HG03565 (cell line): Measurements from ENCODE around the gene HS2ST1.
"Not testable (repeated sequence)": the region's sequence is repeated elsewhere in the genome, so short reads cannot be mapped to it uniquely, and the experiment has no call there.

ENCODE experiments used
- ATAC-seq: cut with Tn5 transposase; IDR thresholded peaks from one replicate; pipeline ENCODE4 v1.9.1; 2021; ENCODE audit warnings: mild to moderate bottlenecking, moderate library complexity; ENCODE audit not compliant: unreplicated experiment

The HS2ST1 gene

DNA sequence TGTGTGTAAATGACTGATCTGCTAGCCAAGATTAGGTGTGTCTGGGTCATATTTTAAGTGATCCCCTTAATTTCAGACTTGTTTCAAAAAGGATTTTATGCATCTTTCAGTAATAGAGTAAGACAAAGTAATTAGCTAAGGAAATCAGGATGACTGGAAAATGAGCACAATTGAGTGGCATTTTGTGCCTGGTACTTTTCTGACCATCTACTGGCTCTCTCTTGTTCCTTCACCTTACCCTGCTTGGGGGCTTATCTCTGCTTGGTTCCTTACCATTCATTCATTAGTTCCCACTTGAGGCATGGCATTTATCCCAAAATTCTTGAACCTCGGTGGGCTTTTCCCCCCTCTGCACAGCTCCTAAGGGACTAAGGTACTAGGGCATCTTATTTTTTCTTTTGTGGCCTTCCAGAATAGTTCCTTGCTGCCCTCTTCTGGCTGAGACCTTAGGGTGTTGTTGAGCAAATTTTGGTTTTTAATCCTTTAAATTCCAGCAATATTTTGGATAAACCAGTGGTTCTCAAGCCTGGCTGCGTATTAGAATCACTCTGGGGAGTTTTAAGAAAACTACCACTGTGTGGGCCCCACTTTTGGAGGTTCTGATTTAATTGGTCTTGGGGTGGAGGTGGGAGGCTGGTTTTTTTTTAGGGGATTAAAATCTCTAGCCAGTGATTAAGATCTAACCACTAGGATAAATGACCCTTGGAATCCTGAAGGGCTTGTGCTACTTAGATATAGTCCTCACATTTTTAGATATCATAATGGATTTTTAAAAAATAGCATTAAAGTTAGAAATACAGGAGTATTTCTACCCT lies 50.8 kb downstream of the HS2ST1 start:
- ATAC-seq: no peak

DNA sequence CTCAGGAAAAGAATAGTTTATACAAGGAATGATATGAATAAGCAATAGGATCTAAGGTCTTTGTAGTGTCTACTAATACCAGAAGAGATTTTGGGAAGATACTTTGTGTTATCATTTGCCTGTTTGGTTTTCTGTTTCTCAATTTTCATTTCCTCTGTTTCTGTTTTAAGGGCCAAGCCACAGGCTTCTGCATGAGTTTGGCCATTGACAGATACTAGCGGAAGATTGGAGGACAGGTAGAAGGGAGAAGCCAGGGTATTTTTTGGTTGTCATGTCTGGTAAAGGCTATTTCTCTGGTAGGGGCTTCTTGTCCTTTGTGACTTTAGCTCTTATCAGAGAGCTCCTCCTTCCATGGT lies 51.4 kb downstream of the HS2ST1 start:
- no peak for ATAC-seq

DNA sequence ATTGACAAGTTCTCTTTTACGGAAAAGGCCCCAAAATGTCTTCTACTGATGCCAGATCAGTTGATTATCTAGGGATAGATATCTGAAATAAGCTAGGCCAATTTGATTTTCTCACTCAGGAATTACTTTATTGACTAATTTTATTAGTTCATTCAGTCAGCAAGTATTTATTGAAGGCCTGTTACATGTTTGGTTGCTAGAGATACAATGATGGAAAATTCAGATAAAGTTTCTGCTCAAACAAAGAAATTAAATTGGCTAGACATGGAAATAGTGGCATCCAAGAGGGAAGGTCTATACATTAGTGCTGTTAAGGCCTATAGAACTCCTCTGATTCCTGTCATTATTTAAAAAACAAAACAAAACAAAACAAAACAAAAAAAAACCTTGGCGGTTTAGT lies 56.5 kb downstream of the HS2ST1 start:
- ATAC-seq: no peak

DNA sequence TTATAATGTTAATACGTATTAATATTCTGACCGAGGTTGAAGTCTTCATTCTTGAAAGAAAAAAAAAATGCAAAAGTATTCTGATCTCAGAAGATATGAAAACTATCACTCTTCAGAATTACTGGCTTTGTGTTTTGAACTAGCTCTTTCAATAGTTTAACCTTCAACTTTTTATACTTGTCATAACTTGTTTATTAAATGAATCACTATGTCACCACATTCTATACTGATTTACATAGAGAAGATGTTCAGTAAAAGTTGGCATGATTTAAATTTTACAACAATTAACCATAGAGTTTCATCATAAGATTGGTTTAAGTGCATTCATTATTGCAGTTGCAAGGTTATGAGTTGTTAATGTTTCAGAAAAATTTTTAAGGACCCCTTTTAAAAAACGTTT lies 57.3 kb downstream of the HS2ST1 start:
- ATAC-seq: no peak

DNA sequence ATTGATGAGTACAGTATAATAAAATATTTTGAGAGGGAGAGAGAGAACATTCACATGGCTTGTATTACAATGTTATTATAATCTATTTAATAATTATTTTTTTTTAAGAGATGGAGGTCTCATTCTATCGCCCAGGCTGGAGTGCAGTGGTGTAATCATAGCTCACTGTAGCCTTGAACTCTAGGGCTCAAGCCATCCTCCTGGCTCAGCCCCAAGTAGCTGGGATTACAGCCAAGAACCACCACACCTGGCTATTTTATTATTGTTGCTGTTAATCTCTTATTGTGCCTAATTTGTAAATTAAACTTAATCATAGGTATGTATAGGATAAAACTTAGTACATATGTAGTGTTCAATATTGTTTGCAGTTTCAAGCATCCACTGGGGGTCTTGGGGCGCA lies 57.8 kb downstream of the HS2ST1 start:
- no peak for ATAC-seq

DNA sequence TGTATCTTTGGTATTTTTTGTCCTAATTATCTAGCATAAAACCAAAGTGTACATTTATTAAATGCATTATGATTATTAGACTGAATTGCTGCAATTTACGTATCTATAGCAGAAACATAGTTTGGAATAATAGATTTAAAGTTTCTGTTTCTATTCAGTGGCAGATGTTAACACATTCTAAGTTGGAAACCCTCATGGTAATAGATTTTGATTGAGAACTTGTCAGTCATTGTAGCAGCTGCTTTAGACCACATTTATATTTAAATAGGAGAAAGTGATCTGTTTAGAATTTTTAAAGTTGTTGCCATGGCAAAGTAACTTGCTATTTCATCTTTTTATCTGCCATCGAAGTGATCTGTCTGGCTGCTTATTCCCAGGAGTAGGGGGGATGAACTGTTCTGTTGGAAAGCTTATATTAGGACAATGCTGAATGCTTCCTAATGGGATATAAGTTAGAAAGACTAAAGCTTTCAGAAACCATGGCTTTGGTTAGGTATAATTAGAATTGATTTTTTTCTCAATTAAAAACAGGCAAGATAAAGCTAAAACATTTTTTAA lies 61.6 kb downstream of the HS2ST1 start:
- ATAC-seq: no peak

DNA sequence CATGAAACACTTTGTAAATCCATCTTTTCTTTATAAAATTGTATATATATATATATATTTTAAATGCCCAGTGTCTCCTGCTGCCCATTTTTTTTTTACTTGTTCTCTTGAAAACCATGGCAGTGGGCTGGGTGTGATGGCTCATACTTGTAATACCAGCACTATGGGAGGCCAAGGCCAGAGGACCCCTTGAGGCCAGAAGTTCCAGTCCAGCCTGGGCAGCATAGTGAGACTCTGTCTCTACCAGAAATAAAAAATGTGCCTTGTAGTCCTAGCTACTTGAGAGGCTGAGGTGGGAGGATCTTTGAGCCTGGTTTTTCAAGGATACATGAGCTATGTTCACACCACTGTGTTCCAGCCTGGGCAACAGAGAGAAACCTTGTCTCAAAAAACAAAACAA lies 62.2 kb downstream of the HS2ST1 start:
- no peak for ATAC-seq

DNA sequence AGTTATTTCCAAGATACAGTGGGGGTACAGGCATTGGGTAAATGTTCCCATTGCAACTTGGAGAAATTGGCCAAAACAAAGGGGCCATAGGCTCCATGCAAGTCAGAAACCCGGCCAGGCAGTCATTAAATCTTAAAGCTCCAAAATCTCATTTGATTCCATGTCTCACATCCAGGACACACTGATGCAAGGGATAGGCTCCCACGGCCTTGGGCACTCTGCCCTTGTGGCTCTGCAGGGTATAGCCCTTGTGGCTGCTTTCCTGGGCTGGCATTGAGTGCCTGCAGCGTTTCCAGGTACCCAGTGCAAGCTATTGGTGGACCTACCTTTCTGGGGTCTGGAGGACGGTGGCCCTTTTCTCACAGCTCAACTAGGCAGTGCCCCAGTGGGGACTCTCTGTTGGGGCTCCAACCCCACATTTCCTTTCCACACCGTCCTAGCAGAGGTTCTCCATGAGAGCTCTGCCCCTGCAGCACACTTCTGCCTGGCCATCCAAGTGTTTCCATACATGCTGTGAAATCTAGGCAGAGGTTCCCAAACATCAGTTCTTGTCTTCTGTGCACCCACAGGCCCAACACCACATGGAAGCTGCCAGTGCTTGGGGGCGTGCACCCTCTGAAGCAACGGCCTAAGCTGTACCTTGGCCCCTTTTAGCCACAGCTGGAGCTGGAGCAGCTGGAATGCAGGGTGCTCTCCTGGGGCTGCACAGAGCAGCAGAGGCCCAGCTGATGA lies 67.2 kb downstream of the HS2ST1 start:
- ATAC-seq: no peak

DNA sequence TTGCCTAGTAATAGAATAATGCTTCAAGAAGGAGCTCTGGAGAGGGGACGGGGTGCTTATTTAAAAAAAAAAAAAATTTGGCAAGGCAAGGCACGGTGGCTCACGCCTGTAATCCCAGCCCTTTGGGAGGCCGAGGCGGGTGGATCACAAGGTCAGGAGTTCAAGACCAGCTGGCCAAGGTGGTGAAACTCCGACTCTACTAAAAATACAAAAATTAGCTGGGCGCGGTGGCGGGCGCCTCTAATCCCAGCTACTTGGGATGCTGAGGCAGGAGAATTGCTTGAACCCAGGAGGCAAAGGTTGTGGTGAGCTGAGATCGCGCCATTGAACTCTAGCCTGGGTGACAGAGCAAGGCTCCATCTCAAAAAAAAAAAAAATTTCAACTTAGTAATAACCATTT lies 69.2 kb downstream of the HS2ST1 start:
- ATAC-seq: not testable (repeated sequence)

DNA sequence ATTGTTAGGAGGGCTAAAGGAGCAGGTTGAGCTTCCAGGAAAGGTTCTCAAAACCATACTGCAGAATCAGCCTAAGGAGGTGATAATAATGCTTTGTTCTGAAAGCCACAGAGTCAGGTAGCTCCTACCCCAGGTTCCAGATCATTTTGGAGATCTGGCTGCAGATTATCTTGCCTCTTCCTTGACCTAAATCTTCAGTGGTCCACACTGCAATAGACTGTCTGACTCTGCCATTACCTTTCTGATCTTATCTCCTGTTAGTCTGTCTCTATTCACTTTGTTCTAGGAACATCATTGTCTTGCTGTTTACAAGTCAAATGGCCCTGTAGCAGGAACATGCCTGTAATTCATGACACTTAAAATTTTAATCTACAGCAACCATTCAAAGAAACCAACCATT lies 73.0 kb downstream of the HS2ST1 start:
- ATAC-seq: no peak

DNA sequence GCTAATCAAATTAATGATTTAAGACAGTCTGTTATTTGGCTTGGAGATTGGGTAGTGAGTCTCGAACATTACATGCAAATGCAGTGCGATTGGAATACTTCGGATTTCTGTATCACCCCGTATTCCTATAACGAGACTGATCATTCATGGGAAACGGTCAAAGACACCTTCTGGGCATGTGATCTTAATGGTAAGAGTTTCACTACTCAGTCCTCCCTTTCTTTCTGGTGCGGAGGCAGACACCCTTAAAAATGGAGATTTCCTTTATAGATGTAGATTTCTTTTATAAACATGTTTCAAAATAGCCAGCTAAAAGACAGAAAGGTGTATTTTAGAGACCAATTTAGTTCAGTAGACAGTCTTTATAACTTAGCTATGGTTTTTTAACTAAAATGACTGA lies 74.4 kb downstream of the HS2ST1 start:
- ATAC-seq: no peak

DNA sequence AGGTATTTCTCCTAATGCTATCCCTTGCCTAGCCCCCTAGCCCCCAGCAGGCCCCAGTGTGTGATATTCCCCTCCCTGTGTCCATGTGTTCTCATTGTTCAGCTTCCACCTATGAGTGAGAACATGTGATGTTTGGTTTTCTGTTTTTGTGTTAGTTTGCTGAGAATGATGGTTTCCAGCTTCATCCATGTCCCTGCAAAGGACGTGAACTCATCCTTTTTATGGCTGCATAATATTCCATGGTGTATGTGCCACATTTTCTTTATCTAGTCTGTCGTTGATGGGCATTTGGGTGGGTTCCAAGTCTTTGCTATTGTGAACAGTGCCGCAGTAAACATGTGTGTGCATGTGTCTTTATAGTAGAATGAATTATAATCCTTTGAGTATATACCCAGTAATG lies 75.3 kb downstream of the HS2ST1 start:
- ATAC-seq: not testable (repeated sequence)

DNA sequence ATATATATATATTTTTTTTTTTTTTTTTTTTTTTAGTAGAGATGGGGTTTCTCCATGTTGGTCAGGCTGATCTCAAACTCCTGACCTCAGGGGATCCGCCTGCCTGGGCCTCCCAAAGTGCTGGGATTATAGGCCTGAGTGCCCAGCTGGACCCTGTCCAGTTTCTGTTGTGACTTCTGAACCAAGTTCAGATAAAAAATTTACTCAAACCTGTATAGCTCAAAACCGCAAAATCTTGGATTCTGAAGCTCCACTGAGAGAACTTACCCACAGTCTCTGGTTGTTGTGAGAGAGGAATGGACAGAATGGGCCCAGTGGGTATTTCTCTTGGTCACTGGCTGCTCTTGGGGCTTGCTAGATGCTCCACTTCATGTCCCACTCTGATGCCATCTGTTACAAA lies 76.4 kb downstream of the HS2ST1 start:
- no peak for ATAC-seq

DNA sequence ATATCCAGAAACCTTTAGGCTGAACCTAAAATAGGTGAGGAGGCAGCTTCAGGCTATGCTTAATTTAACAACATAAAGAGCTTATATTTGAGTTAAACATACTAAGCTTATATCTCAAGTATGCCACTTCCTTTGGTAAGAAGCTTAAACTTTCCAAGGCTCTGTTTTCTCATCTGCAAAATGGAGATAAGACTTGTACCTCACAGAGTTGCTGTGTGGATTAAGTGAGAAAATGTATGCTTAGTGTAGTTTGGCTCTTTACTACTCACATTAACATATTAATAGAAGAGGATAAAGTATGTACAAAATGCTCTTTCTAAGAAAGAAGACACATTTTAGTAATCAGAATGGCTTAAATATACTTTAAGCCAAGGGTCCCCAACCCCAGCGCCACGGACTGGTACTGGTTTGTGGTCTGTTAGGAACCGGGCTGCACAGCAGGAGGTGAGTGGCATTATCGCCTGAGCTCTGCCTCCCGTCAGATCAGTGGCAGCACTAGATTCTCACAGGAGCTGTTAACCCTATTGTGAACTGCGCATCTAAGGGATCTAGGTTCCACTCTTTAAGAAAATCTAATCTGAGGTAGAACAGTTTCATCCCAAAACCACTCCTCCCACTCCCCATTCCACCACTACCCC lies 77.2 kb downstream of the HS2ST1 start:
- no peak for ATAC-seq

DNA sequence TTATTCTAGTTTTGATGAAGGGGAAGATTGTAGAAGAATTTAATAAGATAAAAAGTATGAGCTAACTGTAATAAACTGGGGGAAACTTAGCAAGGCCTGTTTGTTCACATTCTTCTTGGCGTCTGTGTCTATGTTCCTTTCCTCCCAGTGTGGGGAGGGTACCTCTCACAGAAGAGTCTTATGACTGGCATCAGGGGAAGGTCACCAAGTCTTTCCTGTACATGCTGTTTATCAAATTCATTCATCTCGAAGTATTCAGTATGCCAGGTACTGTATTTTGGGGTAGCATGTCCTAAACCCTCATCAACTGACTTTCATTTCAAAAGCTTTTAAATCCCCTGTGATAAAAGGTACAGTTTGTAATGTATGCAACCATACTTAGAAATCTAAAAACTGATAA lies 78.4 kb downstream of the HS2ST1 start:
- no peak for ATAC-seq

DNA sequence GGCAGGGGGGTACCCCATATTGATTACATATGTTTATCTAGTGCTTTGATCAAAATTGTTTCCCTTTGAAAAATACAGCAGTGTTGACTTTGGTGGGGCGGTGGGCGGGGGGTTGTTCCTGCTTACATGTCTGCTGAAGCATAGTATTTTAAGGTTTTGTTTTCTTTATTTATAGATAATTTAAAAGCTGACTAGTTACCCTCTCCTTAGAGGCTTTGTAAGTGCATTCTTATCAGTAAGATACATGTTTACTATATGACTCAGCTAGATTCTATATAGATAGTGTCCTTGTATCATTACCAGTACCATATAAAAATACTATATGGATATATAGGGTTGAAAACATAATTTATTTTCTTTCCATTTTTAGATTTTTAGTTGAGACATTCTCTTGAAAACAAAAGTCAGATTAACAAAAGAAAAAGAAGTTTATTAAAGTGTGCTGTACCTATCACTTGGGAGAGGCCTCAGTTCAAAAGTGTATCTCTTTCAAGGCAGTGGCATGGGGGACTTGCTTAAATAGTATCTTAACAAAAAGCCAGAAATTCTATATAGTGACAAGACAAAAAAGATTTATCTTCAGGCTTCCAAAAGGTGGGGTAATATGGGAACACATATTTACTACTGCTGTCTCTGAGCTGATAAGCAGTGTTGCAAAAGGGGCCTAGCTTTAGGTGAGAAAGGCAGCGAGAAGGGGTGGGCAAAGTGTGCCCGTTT lies 79.0 kb downstream of the HS2ST1 start:
- no peak for ATAC-seq

DNA sequence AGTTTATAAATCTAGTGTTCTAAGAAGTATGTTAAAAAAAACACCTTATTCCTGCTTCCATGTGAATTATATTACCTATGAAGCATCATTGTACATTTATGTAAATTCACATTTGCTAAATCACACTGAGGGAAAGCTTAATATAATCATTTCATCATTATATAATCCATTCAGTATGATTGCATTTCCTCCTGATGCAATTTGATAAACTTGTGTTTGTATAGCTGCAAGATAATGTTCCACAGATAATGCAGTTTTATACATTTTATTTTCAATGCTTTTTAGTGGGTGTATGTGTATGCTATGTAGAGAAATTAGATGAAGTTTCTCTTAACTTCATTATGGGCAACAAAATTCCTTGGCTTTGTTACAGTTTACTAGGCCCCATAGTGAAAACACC lies 79.6 kb downstream of the HS2ST1 start:
- ATAC-seq: no peak

DNA sequence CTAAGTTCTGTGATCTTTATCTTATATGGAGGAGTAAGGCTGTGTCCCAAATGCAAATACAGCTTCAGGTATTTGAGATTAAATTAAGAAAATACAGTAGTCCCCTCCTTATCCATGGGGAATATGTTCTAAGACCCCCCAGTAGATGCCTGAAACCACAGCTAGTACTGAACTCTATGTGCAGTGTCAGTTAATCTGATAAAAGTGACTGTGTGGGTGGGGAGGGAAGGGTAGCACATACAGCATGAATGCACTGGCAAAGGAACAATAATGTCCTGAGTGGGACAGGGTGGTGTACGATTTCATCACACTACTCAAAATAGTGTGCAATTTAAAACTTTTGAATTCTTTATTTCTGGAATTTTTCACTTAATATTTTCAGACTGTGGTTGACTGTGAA lies 83.1 kb downstream of the HS2ST1 start:
- ATAC-seq: no peak

DNA sequence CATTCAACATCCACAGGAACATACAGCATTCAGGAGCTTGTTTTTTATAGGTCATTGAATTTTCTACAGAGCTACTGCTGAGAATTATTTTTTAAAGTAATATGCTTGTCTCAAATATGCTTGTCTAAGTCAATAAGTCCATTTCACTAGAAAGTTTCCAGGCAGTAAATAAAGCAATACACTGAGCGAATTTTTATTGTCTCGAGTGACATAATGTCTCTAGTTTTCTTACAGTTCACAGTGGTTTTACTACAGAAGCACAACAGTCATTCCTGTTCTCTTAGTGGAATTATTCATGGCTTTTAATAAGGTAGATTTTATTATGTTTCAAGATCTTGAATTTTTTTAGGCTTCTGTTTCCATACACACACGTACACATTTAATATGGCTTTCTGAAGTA lies 83.8 kb downstream of the HS2ST1 start:
- ATAC-seq: no peak

DNA sequence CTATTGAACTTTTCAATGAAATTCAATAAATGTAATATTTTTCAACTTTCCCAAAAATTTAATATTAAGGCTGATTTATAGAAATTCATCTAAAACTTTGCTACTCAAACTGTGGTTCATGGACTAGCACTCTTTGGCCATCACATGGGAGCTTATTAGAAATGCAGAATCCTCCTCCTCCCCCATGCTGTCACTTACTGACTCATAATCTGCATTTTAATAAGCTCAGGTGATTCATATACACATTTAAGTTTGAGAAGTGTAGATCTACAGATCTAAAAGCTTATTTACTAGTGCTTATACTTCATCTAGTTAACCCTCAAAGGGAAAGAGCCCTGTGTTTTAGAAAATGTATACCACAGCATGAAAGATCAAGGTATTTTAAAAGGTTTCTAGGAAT lies 84.3 kb downstream of the HS2ST1 start:
- no peak for ATAC-seq

DNA sequence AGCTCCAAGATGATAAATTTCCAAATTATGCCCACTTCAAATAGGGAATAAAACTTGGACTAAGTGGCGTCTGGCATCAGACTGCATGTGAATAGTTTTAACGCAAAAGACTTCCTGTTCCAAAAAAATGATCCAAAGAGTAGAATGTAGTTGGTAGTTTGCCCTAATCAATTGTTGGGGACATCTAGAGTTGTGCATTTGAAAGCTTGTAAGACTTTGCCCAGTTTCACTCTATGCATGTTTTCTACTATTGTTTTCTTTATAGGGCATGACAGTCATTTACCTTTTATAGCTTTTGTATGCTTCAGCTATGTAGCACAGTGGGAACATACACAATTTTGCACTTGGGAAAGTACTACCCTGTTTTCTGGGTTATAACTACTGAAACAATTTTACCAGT lies 86.0 kb downstream of the HS2ST1 start:
- ATAC-seq: no peak
